CD4-positive, alpha-beta T cell treated with Interleukin-17A for 1 hour (primary cell): ENCODE results near the gene DGKG.

Experiments
- DNase-seq: peaks from one replicate; pipeline ENCODE4 v3.0.0-alpha.2; 2020

DGKG gene

GRCh38 chr3:186132487-186132886 lies 229.5 kb downstream of the DGKG start:
- no peak for DNase-seq

- DNase-seq, result no peak
Measured at GRCh38 chr3:186129206-186129605, 232.8 kb downstream of the DGKG start.

- DNase-seq, result no peak
Measured at GRCh38 chr3:186128158-186128557, 233.9 kb downstream of the DGKG start.

GRCh38 chr3:186127463-186127862 lies 234.6 kb downstream of the DGKG start:
- no peak for DNase-seq

- DNase-seq, result no peak
Measured at GRCh38 chr3:186125118-186125517, 236.9 kb downstream of the DGKG start.

- DNase-seq, result no peak
Measured at GRCh38 chr3:186124592-186124991, 237.4 kb downstream of the DGKG start.

GRCh38 chr3:186123012-186123411 lies 239.0 kb downstream of the DGKG start:
- no peak for DNase-seq

- DNase-seq, result no peak
Measured at GRCh38 chr3:186121968-186122367, 240.1 kb downstream of the DGKG start.

GRCh38 chr3:186121278-186121677 lies 240.8 kb downstream of the DGKG start:
- no peak for DNase-seq

- DNase-seq, result no peak
Measured at GRCh38 chr3:186119499-186119898, 242.5 kb downstream of the DGKG start.

GRCh38 chr3:186118692-186119091 lies 243.3 kb downstream of the DGKG start:
- DNase-seq, result no peak

- no peak for DNase-seq
Measured at GRCh38 chr3:186117521-186118134, 244.4 kb downstream of the DGKG start.

- no peak for DNase-seq
Measured at GRCh38 chr3:186115239-186115996, 246.6 kb downstream of the DGKG start.

- no peak for DNase-seq
Measured at GRCh38 chr3:186110975-186111974, 250.8 kb downstream of the DGKG start.

GRCh38 chr3:186109897-186110803 lies 251.9 kb downstream of the DGKG start:
- no peak for DNase-seq

- DNase-seq, result peak; percentile 93
Measured at GRCh38 chr3:186108941-186109865, 252.8 kb downstream of the DGKG start, which contains the start of gene ETV5. TSS of gene ETV5 (minus strand) at chr3:186109089. CDS start at chr3:186105868, 3,221 bp downstream.

GRCh38 chr3:186108106-186108940 lies 253.7 kb downstream of the DGKG start:
- DNase-seq, result no peak

GRCh38 chr3:186107215-186108105 lies 254.6 kb downstream of the DGKG start:
- DNase-seq, result no peak

- no peak for DNase-seq
Measured at GRCh38 chr3:186105543-186105942, 256.5 kb downstream of the DGKG start.
